HG02870 (cell line): ENCODE measurements around the gene GCSH.

Source experiments
- ATAC-seq: cut with Tn5 transposase; IDR thresholded peaks from one replicate; pipeline ENCODE4 v1.9.1; 2021; ENCODE audit warnings: mild to moderate bottlenecking, moderate library complexity; ENCODE audit not compliant: unreplicated experiment

The GCSH gene

DNA sequence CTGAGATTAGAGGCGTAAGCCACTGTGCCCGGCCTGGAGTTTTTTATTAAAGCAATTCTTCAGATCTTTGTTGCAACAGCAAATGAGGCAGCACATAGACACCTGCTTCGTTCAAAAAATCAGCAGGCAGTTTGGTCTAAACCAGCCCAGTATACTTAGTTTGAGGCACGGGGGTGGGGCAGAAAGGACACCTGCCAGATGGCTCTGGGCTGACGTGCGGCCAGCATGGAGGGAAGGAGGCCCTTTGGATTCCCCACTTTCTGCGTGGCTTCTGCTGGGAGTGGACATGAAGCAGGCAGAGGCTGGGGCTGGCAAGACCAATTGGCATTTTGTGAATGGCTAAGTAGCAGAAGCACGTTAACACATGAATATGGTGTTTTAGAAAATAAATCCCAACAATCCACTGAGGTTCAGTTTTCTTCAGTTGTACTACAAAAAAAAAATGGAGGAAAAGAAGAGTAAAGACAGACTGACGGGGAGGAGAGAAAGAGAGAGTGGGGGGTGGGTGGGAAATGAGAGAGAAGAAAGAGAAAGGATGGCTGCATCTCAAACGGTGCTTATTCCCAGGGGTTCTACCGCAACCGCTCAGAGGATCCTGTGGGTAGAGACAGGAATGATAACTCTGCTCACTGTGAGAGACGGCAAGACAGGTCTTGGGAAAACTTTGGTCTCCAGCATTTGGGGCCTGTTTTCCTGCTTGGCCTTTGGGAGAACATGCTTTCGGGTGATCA lies 35.5 kb downstream of the GCSH start:
- no peak for ATAC-seq

DNA sequence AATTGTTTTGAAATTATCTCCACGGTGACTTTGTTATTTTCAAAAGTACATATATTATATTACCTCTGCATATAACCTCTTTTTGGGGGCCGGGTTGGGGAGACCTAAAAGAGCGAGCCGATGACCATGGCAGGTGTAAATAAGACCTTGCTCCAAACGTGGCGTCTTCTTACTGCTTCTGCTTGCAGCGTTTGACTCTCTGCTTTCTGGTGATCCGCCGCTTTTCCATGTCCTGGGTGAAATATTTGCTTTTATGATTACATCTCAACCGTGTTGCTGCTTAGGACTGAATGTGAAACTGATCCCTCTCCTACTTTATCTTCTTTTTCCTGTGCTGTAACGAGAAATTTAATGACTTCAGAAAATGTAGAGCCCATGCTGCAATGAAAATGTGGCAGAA lies 42.4 kb downstream of the GCSH start:
- no peak for ATAC-seq

GRCh38 chr16:81042821-81043220 lies 53.4 kb downstream of the GCSH start:
- no peak for ATAC-seq

DNA sequence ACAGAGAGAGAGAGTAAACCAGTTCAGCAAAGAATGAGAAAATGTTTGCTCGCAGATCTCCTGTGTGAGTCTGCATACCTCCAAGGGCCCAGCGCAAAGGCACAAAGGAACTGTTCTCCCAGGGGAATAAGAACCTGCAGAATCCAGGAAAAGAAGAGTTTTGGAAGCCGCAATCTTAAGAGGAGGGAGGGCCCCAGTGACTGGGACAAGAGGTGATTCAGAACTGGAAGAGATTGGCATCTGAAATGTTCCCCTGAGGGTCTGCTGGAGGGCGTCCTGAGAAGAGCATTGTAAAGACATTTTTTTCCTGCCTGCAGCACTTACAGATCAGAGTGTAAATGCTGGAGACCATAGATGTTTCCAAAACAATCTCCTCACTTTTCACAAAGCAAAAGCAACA lies 54.5 kb downstream of the GCSH start:
- no peak for ATAC-seq

DNA sequence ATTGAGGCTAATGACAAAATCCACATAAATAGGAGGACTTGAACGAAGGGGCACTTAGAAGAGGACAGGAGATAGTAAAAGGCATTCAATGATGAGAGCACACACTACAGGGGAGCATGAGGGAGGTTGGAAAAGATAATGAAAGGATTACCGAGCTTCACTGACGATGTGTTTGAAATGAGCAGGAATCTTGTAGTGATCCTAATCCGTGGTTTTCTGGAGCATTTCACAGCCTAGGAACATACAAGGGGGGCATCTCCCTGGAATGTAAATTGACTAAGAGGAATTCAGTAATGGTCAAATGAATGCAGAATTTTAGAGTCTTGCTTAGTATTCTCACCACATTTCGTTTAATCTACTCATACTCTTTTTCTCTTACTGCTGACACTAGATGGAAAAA lies 55.4 kb downstream of the GCSH start:
- ATAC-seq, result no peak

DNA sequence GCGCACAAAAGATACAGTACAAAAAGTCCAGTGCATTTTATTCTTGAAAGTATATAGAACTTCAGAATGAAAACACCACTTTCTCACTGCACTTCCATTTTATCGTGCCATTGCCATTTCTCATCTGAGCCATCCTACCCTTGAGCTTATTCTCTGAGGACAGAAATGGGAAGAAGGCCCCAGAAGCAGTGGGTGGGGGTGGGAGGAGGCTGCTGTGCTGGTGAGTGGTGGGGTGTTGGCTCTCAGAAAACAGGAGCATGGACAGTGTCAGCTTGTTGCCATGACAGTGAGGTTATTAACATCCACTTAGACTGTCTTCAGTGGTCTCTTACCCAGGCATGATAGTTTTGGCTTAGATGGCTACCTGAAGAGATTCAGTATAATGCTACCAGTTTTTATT lies 56.1 kb downstream of the GCSH start:
- no peak for ATAC-seq

DNA sequence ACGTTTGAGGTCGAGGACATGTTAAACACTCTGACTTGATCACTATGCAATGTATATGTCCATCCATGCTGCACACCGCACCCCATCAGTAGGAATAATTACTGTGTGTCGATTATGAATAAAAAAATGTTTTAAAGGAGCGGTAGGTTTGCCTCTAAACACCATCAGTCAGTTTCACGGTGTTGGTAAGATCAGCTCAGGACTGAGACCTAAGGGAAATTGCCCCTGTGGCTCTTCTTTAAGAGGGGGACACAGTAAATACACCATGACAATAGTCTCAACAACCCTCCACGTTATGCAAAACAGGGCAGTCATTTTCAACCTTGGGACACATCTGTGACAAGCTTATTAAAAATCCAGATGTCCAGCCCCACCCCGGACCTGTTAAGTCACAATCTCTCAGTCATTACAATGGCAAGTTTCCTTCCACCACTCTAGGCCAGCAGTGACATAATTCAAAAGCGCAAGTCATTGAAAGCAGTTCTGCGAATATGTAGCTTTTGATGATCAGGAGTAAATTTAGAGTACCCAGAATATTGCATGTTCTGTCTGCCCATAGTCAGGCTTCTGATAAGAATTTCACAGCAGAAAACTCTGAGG lies 59.3 kb downstream of the GCSH start:
- no peak for ATAC-seq

DNA sequence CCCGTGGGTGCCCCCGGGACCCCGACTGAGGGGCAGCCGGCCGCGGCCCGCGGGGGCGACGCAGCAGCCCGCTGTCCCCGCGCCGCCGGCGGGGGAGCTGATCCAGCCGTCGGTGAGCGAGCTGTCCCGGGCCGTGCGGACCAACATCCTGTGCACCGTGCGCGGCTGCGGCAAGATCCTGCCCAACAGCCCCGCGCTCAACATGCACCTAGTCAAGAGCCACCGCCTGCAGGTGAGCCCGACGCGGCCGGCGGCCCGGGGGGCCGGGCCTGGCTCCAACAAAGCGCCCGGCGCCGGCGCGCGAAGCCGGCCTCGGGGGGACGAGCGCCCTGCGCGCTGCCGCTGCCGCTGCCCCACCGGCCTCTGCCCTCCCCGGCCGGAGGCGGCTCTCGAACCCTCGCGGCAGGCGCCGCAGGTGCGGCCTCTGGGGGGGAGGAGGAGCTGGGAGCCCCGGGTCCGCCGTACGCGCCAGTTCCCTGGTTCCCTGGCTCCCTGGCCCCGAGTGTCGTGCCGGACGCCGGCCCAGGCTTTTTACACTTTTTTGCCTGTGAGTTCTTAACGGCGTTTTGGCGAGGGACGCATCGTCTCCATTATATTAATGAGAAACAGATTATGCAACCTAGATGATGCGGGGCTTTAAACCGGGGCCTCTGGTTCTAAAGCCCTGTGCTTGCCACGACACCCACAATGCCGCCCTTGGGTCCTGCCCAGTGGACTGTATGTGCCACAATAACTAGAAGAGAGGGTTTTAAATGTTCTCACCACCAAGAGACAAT lies 60.0 kb downstream of the GCSH start:
- ATAC-seq, result peak; percentile 49

GRCh38 chr16:81035398-81035974 lies 60.7 kb downstream of the GCSH start, which contains the start of gene ATMIN:
Gene ATMIN (plus strand): TSS chr16:81035842. CDS start chr16:81035871, 29 bp downstream.
- peak; percentile 78 for ATAC-seq
